GM12878 (cell line): Measurements from ENCODE around the gene KRT38.

Source experiments
- BHLHE40 ChIP-seq, 2 experiments: fragments of 450-650 bp in 1 of 2; IDR thresholded peaks; 2 replicates each; pipeline ENCODE4 v1.6.1; 2011 to 2017; ENCODE audit warnings: low read depth in 2 of 2, borderline replicate concordance in 1 of 2, improper control_type of control experiment in 1 of 2, low read length in 1 of 2, mild to moderate bottlenecking in 1 of 2
- CBX3 ChIP-seq: fragments of 200-600 bp; sonication (generic); IDR thresholded peaks from 2 replicates; pipeline ENCODE4 v1.6.1; 2016; ENCODE audit warnings: low read depth, borderline replicate concordance
- CHD4 ChIP-seq: fragments of 200-600 bp; sonication (generic); IDR thresholded peaks from 2 replicates; pipeline ENCODE4 v1.6.1; 2016; ENCODE audit warnings: mild to moderate bottlenecking
- CTCF ChIP-seq, 3 experiments: IDR thresholded peaks in 2 of 3; conservative IDR thresholded peaks in 1 of 3; 2 replicates each; pipeline ENCODE4 v1.5.1; 2011; ENCODE audit warnings: low read depth in 3 of 3, low read length in 3 of 3, mild to moderate bottlenecking in 3 of 3, control low read depth in 2 of 3, moderate library complexity in 2 of 3, inconsistent platforms in 1 of 3, mixed read lengths in 1 of 3; ENCODE audit not compliant: control insufficient read depth in 2 of 3, insufficient read depth in 1 of 3; ENCODE audit errors: extremely low read depth in 1 of 3
- E2F8 ChIP-seq: fragments of 450-650 bp; IDR thresholded peaks from 2 replicates; pipeline ENCODE4 v1.6.1; 2018; ENCODE audit warnings: mild to moderate bottlenecking, low read depth, moderate library complexity; ENCODE audit not compliant: partially characterized antibody
- MAX ChIP-seq: IDR thresholded peaks from 2 replicates; pipeline ENCODE4 v1.6.1; 2012; ENCODE audit warnings: low read depth, low read length, improper control_type of control experiment
- POLR2AphosphoS5 ChIP-seq: IDR thresholded peaks from 2 replicates; pipeline ENCODE4 v1.6.1; 2011; ENCODE audit warnings: mild to moderate bottlenecking, low read length, inconsistent platforms
- RAD21 ChIP-seq: IDR thresholded peaks from 2 replicates; pipeline ENCODE4 v1.6.1; 2011; ENCODE audit warnings: mild to moderate bottlenecking, low read depth, low read length, moderate library complexity; ENCODE audit not compliant: insufficient read depth
- RCOR1 ChIP-seq: conservative IDR thresholded peaks from 2 replicates; pipeline ENCODE4 v1.6.1; 2012; ENCODE audit warnings: low read depth, low read length, improper control_type of control experiment
- REST ChIP-seq: IDR thresholded peaks from 2 replicates; pipeline ENCODE4 v1.6.1; 2012; ENCODE audit warnings: mild to moderate bottlenecking, low read depth, low read length
- ZBTB33 ChIP-seq: fragments of 450-650 bp; IDR thresholded peaks from 2 replicates; pipeline ENCODE4 v1.6.1; 2017; ENCODE audit warnings: mild to moderate bottlenecking
- ZNF217 ChIP-seq: fragments of 450-650 bp; IDR thresholded peaks from 2 replicates; pipeline ENCODE4 v1.6.1; 2017; ENCODE audit warnings: antibody characterized with exemption, mild to moderate bottlenecking

GRCh38 chr17:41433586-41433985, 7.2 kb downstream of the KRT38 start:
- TF ChIP-seq BHLHE40 (IDR thresholded peaks at IDR 0.05; ENCODE audit: borderline replicate concordance in 1 of 2, low read depth in 2 of 2, low read length in 1 of 2) (no peak), CTCF (IDR thresholded peaks at IDR 0.05 in 2 of 3, conservative IDR thresholded peaks at IDR 0.05 in 1 of 3; ENCODE audit: control insufficient read depth in 2 of 3, extremely low read depth in 1 of 3, insufficient read depth in 1 of 3, low read depth in 3 of 3, low read length in 3 of 3) (no peak), ZNF217 (no peak), ZBTB33 (no peak), MAX (no peak), CBX3 (no peak), POLR2AphosphoS5 (no peak), CHD4 (no peak), RCOR1 (no peak), REST (no peak), RAD21 (no peak), E2F8 (no peak)
